NCI-H2107 treated with DMSO at 0.1 percent for 48 hours (cell line): ENCODE data around the gene SLC9A8.
"Not testable (repeated sequence)": the region's sequence is repeated elsewhere in the genome, so short reads cannot be mapped to it uniquely, and the experiment has no call there.

Experiments
- DNase-seq: peaks from one replicate; lab custom pipeline; 2025; ENCODE audit not compliant: unreplicated experiment; lab: John Stamatoyannopoulos, UW

Gene SLC9A8

DNA sequence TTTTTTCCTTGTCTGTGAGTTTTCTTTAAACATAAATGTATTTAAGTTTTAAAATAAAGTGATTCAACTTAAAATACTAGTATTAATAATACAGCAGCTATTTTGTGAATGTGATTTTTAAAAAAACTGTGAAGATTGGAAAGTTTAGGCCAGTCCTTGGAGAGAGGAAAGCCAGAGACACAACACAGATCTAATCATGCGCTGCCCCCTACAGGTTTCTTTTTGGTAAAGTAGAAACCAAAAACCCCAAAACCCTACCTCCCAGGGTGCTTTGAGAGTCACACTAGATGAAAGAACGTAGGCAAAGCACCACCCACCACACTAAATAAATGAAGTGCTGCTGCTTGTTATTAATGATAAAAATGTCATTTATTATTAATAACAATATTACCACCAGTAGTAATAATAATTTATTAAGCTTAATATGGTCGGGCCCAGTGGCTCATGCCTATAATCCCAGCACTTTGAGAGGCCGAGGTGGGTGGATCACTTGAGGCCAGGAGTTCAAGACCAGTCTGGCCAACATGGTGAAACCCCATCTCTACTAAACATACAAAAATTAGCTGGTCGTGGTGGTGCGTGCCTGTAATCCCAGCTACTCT is 33.7 kb downstream of the SLC9A8 start:
- peak; percentile 78 for DNase-seq

DNA sequence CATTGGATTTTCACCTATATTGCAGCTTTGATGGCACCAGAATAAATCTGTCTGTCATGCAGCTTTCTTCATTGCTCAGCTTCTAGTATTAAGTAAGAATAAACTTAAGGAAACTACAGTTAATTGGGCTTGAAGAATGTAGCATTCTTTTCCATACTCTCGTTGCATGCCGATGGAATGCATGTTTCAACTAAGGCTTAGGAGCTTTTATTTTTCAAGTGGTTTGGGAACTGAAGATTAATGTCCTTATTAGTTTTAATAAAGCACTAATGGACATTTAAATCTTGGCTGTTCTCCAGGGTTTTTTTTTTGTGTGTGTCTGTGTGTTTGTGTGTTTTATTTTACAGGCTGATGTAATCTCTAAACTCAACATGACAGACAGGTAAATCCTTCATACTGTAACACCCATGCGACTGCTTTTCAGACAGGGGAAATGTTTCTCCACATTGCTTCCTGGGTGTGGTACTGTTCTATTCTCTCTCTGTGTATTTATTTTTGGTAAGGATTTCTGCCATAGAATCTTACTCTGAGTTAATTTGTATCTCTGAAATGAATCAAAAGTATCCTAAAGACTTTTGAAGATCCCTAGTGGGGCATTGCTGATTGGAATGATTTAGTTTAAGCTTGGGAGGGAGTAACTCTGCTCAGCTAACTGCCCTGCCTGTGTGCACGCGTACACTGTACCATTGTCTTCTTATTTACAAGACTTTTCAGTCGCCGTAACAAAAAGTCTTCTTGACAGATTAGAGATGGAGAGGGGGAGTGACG is 38.0 kb downstream of the SLC9A8 start:
- DNase-seq, result no peak

DNA sequence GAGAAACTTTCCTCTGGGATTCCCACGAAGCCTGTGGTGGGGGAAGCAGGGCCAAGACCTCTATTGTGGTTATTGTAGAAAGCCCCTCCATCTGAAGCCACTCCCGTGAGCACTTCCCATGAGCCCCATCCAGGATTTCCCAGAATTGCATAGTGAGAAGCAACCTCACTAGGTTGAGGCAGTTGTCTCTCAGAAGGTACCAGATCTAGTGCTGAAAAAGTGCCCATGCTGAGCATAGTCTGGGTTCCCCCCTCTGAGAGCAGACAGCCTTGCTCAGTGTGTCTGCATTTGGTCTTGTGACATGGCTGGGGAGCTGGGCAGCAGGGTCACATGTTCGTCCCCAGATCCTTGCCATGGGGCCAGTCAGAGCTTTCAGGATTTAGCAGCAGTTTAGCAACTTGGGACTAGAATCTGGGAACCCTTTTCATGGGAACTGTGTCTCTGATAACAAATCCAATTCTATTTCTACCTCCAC is 38.6 kb downstream of the SLC9A8 start:
- DNase-seq, result no peak

DNA sequence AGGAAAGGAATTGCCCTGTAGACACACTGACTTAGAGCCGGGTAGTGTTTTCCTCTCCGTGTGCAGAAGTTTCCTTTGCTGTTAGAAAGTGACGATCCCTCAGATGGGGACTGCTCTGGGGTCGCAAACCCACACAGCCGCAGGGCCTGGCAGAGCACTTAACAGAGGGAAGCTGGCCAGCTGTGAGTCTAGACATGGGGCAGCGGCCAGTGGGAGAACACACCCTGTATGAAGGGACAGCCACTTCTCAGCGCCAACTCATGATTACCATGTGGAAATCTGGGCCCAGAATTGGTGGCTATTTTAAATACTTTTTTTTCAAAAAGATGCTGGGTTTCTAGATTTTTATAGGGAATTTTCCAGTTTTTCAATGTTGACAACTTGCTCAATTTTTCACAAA is 39.4 kb downstream of the SLC9A8 start:
- no peak for DNase-seq

- DNase-seq, result peak; percentile 24
Observed at GRCh38 chr20:49852522-49853080, 40.0 kb downstream of the SLC9A8 start.

- peak; percentile 26 for DNase-seq
Observed at GRCh38 chr20:49853640-49854039, 41.0 kb downstream of the SLC9A8 start.

DNA sequence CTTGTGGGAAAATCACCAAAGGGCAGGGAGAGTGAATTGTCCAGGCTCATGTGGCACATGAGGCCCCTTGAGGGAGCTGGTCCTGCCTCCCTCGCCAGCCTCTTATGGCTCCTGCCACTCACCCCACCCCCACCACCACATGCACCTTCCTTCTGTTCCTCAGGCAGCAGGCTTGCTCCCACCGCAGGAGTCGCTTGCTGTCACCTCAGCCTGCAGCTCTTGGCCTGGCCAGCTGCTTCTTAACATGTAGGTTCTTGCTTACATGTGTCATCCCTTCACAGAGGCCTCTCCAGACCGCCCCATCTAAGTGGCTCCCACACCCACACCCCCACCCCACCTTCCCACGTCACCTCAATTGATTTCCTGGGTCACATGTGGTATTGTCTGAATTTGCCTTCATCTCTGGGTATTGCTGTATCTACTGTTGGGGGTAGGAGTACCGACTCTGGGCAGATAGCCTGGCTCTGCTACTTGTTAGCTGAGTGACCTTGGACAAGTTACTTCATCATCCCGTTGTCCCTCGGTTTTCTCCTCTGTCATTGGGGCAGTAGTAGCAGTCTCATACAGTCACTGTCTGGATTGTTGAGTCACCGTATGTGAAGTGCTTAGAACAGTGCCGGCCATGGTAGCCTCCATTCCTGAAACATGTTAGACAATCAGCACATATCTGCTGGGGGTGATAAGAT is 41.7 kb downstream of the SLC9A8 start:
- no peak for DNase-seq

DNA sequence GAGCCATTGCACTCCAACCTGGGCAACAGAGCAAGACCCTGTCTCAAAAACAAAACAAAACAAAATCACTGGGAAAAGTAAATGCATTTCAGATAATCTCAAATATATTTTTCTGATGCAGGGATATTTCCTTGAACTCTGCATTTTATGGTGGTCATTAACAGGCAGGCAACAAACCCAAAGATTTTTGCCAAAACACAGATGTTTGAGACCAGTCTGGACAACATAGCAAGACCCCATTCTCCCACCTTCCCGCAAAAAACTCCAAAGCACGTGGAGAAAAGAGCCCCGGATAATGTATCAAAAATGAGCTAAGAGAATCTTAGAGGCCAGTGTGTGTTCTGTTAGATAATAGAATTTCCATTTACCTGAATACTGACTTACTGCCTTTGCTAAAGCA is 44.3 kb downstream of the SLC9A8 start:
- no peak for DNase-seq

DNA sequence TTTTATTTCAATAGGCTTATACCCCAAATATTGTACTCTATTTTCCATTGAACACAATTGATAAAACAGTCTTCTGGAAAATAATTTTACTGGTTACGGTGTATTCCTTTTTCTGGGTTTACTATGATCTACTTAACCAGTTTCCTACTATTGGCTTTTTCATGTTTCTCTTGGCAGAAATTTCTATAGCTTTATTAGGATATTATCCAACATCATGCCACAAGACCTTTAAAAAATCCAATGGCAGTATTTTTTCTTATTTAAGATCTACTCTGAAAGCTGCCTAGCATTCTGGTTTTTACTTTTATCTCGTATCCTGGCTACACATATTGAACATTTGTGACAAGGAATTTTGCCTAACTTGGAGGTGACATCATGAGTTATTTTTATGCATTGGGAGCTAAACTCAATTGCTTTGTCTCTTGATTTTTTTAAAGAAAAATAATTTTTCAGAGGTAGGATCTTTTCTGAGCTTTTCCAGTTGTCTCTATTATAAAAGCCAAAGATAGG is 45.5 kb downstream of the SLC9A8 start:
- DNase-seq, result no peak

DNA sequence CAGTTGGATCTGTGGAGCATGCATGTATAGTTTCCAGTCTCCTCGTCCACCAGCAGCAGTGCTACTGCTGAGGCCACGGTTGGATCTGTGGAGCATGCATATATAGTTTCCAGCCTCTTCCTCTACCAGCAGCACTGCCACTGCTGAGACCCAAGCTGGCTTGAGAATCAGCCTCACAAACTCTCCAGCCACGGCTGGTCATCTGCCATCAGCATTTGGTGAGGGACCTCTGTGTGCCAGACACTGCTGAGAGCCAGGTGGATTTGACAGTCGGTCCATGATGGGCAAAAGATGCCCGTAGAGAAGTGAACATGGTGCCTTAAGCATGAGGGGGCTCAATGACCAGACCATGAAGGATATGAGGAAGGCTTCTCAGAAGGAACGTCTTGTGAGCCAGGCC is 46.4 kb downstream of the SLC9A8 start:
- no peak for DNase-seq

DNA sequence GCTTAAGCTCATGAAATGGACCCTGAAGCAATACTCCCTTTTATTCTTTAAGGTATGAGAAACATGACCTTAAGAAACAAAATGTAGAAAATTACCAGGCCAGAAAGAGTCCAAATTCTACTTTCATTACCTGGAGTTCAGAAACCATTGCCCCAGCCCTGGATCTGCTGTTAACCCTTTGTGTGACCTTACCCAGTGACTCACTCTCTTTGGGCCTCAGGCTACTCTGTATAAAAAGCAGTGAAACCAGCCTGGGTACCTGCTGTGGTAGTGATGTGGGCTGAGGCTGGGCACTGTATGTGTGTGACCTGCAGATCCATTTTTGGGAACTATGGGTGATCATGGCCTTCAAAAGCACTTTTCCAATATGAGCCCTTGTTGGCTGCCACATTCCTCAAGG is 47.2 kb downstream of the SLC9A8 start:
- no peak for DNase-seq

DNA sequence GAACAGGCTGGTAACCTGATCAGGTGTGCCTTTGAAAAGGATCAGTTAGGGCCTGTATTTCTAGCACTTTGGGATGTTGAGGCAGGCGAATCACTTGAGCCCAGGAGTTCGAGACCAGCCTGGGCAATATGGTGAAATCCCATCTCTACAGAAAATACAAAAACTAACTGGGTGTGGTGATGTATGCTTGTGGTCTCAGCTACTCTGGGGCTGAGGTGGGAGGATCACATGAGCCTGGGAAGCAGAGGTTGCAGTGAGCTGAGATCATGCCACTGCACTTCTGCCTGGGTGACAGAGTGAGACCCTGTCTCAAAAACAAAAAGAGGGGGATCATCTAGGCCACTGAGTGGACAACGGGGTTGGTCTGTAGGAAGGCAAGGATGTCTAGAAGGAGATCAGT is 48.6 kb downstream of the SLC9A8 start:
- not testable (repeated sequence) for DNase-seq

DNA sequence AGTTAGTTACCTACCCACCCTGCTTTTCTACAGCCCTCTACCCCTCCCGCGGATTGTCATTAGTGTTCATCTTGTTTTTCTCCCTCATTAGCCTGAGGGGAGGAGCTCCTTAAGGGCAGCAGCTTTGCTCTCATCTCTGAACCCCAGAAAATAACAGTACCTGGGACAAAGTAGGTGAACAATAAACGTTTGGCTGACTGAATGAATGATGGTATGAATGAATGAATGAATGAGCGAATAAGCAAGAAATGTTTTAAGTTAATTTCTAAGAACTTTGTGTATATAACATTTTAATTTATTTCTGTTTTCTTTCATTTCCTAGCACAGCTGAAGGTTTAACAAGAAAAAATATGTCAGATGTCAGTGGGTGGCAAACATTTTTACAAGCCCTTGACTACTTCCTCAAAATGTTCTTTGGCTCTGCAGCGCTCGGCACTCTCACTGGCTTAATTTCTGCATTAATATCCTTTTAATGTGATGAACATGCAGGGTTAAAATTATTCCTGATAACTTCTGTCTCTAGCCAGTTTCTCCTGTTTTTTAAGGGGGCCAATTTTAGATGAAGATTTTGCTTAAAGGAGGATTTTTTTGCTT is 50.1 kb downstream of the SLC9A8 start:
- DNase-seq, result no peak

DNA sequence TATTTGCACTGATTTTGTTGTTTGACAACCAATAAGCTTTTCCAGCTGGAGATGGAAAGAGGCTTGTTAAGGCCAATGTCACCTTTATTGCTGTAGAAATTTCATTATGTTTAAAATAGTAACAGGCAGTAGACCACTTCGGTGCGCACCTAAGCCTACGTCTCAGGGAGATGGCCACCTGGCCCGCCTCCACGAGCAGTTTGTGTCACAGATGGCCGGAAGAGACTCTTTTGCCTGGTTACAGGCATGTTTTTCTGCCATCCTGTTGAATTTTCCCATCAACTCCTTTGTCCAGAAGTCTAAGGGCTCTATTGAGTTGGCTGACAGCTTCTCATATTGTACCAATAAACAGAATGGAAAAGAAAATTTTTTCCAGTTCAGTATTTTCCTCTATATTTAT is 51.0 kb downstream of the SLC9A8 start:
- no peak for DNase-seq

DNA sequence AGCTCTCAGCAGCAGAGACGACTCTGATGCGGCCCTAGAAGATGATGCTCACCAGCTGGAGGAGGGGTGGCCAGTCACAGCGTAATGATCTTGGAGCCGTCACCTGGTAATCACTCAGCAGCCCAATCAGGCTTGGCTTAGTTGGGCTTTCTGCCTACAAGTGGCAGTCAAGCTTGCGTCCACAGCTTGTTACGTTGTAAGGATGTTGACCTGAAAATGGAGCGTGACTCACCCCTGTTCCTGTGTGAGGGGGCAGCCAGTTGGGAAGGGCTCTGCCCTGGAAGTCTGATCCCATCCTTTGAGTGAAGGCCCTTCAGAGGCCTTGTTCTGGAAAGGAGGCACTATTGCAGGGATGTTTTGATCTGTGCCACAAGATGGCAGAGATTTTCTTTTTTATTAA is 52.9 kb downstream of the SLC9A8 start:
- no peak for DNase-seq

DNA sequence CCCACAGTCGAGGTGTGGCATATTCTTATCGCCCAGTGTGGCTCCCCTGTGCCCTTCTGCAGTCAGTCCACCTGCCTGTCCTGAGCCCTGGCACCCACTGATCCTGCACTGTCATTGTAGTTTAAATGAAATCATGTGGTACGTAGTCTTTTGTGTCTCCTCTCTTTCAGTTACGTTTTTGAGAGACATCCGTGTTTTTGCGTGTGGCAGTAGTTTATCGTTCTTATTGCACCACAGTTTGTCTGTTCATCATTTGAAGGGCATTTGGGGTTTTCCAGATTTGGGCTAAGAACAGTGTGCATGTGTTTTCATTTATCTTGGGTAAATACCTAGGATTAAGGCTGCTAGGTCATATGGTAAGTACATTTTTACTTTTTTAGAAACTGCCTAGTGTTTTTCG is 53.4 kb downstream of the SLC9A8 start:
- DNase-seq, result no peak

DNA sequence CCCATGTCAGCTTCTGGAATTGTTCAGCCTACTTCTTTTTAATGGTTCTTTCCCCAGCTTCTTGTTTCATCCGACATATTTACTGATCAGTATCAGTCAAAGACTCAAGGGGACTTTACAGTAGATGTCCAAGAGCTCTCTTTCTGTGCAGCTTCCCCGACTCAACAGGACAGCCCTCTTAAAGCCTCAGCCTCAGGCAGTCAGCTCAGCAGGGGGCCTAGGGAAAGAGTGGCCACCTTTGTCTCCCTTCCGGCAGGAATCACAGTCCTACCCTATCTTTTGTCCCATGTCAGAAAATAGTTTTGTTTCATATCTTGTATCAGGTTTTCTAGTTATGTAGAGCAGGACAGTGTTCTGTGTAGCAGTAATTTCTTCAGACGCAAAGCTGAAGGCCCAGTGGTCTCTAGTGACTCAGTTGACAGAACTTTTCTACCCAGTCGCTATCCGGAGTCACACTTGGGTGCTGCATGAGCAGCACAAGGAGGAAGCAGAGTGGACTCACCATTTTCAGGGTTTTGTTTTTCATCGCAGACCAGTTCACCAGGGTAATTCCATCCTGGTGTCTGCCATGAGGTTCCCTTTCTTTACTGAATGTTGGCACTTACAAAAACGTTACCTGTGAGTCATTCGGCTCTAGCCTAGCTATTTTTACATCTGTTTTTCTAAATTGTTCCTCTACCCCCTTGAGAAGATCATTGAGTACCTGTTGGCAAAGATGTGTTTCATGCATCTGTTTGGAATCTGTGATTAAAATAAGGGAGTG is 55.0 kb downstream of the SLC9A8 start:
- DNase-seq, result no peak

DNA sequence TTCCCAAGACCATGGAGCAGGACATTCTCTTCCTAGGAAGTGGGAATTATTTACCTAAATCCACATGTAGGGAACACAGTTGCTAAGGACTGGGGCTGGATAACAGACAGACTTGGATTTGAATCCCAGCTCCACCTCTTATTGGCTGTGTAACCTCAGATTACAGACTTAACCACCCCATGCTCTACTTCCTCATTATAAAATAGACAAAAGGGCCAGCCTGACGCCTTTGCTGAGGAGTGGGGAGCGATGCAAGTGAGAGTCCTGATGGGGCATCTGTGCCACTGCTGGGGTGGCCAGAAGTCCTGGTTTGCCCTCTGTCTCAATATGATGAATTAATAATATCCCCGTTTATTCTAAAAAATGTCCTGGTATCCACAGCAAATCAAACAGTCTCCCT is 55.9 kb downstream of the SLC9A8 start:
- DNase-seq, result no peak

GRCh38 chr20:49868964-49869363 is 56.3 kb downstream of the SLC9A8 start:
- no peak for DNase-seq

DNA sequence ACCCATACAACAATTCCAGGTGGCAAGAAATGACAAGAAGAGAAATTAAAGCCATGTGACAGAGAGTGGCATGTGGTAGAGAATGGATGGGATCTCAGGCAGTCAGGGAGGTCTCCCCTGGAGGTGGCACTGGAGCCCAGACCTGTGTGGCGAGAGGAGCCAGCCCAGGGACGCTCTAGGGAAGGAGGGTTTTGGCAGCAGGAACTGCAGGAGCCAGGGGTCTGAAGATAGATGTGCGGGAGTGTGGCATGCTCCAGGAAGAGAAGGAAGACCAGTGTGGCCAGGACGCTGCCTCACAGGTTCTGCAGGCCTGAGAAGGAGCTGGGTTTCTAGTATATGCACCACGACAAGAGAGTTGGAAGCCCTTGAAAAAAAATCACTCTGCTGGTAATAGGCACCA is 57.6 kb downstream of the SLC9A8 start:
- no peak for DNase-seq
